ENCODE data around the gene ZBTB46.

DNA sequence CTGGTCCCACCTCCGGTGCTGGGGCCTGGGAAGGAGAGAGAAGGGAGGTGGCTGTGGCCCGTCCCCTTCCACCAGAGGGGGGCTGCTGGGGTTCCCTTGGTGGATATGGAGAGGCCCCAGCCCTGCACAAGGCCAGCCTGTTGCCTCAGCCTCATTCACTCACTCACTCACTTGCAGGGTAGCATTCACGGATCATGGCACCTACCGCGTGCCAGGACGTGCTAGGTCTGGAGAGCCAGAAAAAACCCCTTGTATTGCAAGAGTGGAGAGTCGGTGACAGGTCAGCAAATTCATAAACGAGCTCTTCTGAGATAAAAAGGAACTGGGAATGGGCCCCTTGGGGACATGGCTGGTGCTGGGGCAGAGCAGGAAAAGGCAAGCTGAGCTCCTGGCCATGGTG, 6.4 kb upstream of the ZBTB46 start:
- TF ChIP-seq, protein P1, sequence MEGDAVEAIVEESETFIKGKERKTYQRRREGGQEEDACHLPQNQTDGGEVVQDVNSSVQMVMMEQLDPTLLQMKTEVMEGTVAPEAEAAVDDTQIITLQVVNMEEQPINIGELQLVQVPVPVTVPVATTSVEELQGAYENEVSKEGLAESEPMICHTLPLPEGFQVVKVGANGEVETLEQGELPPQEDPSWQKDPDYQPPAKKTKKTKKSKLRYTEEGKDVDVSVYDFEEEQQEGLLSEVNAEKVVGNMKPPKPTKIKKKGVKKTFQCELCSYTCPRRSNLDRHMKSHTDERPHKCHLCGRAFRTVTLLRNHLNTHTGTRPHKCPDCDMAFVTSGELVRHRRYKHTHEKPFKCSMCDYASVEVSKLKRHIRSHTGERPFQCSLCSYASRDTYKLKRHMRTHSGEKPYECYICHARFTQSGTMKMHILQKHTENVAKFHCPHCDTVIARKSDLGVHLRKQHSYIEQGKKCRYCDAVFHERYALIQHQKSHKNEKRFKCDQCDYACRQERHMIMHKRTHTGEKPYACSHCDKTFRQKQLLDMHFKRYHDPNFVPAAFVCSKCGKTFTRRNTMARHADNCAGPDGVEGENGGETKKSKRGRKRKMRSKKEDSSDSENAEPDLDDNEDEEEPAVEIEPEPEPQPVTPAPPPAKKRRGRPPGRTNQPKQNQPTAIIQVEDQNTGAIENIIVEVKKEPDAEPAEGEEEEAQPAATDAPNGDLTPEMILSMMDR (IDR thresholded peaks at IDR 0.05), result no peak
- TF ChIP-seq, protein P2, sequence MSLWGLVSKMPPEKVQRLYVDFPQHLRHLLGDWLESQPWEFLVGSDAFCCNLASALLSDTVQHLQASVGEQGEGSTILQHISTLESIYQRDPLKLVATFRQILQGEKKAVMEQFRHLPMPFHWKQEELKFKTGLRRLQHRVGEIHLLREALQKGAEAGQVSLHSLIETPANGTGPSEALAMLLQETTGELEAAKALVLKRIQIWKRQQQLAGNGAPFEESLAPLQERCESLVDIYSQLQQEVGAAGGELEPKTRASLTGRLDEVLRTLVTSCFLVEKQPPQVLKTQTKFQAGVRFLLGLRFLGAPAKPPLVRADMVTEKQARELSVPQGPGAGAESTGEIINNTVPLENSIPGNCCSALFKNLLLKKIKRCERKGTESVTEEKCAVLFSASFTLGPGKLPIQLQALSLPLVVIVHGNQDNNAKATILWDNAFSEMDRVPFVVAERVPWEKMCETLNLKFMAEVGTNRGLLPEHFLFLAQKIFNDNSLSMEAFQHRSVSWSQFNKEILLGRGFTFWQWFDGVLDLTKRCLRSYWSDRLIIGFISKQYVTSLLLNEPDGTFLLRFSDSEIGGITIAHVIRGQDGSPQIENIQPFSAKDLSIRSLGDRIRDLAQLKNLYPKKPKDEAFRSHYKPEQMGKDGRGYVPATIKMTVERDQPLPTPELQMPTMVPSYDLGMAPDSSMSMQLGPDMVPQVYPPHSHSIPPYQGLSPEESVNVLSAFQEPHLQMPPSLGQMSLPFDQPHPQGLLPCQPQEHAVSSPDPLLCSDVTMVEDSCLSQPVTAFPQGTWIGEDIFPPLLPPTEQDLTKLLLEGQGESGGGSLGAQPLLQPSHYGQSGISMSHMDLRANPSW (CRISPR knock-in tag; conservative IDR thresholded peaks at IDR 0.05; ENCODE audit: low read depth), result no peak
- TF ChIP-seq, protein P3, sequence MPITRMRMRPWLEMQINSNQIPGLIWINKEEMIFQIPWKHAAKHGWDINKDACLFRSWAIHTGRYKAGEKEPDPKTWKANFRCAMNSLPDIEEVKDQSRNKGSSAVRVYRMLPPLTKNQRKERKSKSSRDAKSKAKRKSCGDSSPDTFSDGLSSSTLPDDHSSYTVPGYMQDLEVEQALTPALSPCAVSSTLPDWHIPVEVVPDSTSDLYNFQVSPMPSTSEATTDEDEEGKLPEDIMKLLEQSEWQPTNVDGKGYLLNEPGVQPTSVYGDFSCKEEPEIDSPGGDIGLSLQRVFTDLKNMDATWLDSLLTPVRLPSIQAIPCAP (CRISPR knock-in tag; IDR thresholded peaks at IDR 0.05), result no peak
- TF ChIP-seq IRF2 (CRISPR knock-in tag; IDR thresholded peaks at IDR 0.05; ENCODE audit: borderline replicate concordance, low read depth), result no peak
- no peak for TF ChIP-seq FOXJ3 (CRISPR knock-in tag; IDR thresholded peaks at IDR 0.05; ENCODE audit: borderline replicate concordance)
- TF ChIP-seq ZNF232 (CRISPR knock-in tag; IDR thresholded peaks at IDR 0.05), result no peak
- TF ChIP-seq, protein P4, sequence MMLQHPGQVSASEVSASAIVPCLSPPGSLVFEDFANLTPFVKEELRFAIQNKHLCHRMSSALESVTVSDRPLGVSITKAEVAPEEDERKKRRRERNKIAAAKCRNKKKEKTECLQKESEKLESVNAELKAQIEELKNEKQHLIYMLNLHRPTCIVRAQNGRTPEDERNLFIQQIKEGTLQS (CRISPR knock-in tag; conservative IDR thresholded peaks at IDR 0.05), result no peak
- no peak for TF ChIP-seq TEAD4 (CRISPR knock-in tag; IDR thresholded peaks at IDR 0.05)
- TF ChIP-seq, protein P5, sequence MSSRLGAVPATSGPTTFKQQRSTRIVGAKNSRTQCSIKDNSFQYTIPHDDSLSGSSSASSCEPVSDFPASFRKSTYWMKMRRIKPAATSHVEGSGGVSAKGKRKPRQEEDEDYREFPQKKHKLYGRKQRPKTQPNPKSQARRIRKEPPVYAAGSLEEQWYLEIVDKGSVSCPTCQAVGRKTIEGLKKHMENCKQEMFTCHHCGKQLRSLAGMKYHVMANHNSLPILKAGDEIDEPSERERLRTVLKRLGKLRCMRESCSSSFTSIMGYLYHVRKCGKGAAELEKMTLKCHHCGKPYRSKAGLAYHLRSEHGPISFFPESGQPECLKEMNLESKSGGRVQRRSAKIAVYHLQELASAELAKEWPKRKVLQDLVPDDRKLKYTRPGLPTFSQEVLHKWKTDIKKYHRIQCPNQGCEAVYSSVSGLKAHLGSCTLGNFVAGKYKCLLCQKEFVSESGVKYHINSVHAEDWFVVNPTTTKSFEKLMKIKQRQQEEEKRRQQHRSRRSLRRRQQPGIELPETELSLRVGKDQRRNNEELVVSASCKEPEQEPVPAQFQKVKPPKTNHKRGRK (CRISPR knock-in tag; IDR thresholded peaks at IDR 0.05; ENCODE audit: borderline replicate concordance), result no peak
- no peak for TF ChIP-seq TCF7 (CRISPR knock-in tag; IDR thresholded peaks at IDR 0.05; ENCODE audit: low read depth)
